ENCODE measurements around the gene OR5AP2. TPM values are rescaled to one million over a fixed set of nuclear protein-coding genes. Genes with fewer than 3 reads are reported as not detected.
A peak's percentile ranks its signal among the peaks of the same experiment; 100 is the strongest.

The OR5AP2 gene
- total RNA-seq, 2 donors from 2014 or later, result not detected

DNA sequence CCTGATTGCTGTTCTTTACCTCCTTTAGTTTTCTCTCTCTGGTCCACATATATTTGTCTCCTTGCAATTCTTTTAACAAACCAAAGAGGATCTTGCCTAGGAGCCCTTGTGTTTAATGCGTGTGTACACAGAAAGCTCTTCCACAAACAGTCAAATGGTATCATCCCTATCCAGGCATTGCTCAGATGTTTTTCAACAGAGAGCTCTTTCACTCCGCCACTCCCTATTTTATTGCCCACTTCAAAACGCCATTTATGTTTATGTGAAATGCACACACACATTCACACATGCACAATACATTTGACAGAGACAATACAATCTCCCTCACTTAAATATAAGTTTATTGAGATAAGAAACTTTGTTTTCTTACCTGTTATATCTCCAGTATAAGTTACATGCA, 4.7 kb downstream of the OR5AP2 start:
- ATAC-seq (ENCODE audit: insufficient number of reproducible peaks, low FRiP score, low read depth), result no peak
- no peak for DNase-seq (ENCODE audit: low spot score)
- Histone ChIP-seq H3K4me1 (ENCODE audit: control insufficient read depth in 1 of 2, low read depth in 2 of 2) (no peaks in the 10 kb centered on the region), H3K27me3 (replicated peaks; ENCODE audit: insufficient read depth) (no peaks in the 10 kb centered on the region), H3K4me3 (no peak overlapping the region), H3K9me3 (no peaks in the 10 kb centered on the region), H3K36me3 (no peaks in the 10 kb centered on the region), H3K27ac (no peak overlapping the region)
- TF ChIP-seq, protein P1, sequence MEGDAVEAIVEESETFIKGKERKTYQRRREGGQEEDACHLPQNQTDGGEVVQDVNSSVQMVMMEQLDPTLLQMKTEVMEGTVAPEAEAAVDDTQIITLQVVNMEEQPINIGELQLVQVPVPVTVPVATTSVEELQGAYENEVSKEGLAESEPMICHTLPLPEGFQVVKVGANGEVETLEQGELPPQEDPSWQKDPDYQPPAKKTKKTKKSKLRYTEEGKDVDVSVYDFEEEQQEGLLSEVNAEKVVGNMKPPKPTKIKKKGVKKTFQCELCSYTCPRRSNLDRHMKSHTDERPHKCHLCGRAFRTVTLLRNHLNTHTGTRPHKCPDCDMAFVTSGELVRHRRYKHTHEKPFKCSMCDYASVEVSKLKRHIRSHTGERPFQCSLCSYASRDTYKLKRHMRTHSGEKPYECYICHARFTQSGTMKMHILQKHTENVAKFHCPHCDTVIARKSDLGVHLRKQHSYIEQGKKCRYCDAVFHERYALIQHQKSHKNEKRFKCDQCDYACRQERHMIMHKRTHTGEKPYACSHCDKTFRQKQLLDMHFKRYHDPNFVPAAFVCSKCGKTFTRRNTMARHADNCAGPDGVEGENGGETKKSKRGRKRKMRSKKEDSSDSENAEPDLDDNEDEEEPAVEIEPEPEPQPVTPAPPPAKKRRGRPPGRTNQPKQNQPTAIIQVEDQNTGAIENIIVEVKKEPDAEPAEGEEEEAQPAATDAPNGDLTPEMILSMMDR (IDR thresholded peaks at IDR 0.05), result no peak

GRCh38 chr11:56636861-56637260, 5.4 kb downstream of the OR5AP2 start:
- Histone ChIP-seq H3K27ac (no peak overlapping the region), H3K27me3 (replicated peaks; ENCODE audit: insufficient read depth) (no peaks in the 10 kb centered on the region), H3K36me3 (no peaks in the 10 kb centered on the region), H3K4me3 (no peak overlapping the region), H3K9me3 (no peaks in the 10 kb centered on the region), H3K4me1 (ENCODE audit: control insufficient read depth in 1 of 2, low read depth in 2 of 2) (no peaks in the 10 kb centered on the region)
- no peak for DNase-seq (ENCODE audit: low spot score)
- TF ChIP-seq, protein P1 (IDR thresholded peaks at IDR 0.05), result no peak
- ATAC-seq (ENCODE audit: insufficient number of reproducible peaks, low FRiP score, low read depth), result no peak

GRCh38 chr11:56632329-56632728, 9.9 kb downstream of the OR5AP2 start:
- H3K4me1 ChIP-seq (ENCODE audit: control insufficient read depth in 1 of 2, low read depth in 2 of 2), result no peaks in the 10 kb centered on the region
- H3K36me3 ChIP-seq, result no peaks in the 10 kb centered on the region
- H3K27ac ChIP-seq, result no peak overlapping the region
- no peak overlapping the region for H3K4me3 ChIP-seq
- ATAC-seq (ENCODE audit: insufficient number of reproducible peaks, low FRiP score, low read depth) (no peak), DNase-seq (ENCODE audit: low spot score) (no peak)
- TF ChIP-seq, protein P1 (IDR thresholded peaks at IDR 0.05), result no peak
- H3K27me3 ChIP-seq (replicated peaks; ENCODE audit: insufficient read depth), result no peaks in the 10 kb centered on the region
- no peaks in the 10 kb centered on the region for H3K9me3 ChIP-seq

DNA sequence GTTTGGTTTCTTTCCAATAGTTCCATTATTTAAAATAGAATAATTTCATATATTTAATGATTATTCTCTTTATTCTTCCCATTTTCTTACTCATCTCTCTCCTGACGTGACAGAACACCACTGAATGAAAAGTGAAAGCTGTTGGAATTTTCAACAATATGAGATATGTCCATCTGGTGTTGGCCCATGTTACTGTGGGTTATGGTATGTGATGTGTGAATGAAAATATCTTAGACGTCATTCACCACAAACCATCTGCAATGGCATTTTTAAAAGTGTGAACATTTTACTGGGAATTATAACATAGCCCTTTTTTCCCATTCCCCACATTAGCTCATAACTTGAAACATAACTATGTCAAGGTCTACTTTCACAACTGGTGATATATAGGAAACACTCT, 16.3 kb downstream of the OR5AP2 start:
- no peak for DNase-seq (ENCODE audit: low spot score)
- H3K27me3 ChIP-seq (replicated peaks; ENCODE audit: insufficient read depth), result no peaks in the 10 kb centered on the region
- no peak for ATAC-seq (ENCODE audit: insufficient number of reproducible peaks, low FRiP score, low read depth)
- TF ChIP-seq, protein P1 (IDR thresholded peaks at IDR 0.05), result no peak
- peaks cover 0 to 4% of the 10 kb centered on the region in 2 donors for H3K4me1 ChIP-seq (ENCODE audit: control insufficient read depth in 1 of 2, low read depth in 2 of 2)
- no peak overlapping the region for H3K4me3 ChIP-seq
- no peaks in the 10 kb centered on the region for H3K9me3 ChIP-seq
- H3K36me3 ChIP-seq, result no peaks in the 10 kb centered on the region
- no peak overlapping the region for H3K27ac ChIP-seq

DNA sequence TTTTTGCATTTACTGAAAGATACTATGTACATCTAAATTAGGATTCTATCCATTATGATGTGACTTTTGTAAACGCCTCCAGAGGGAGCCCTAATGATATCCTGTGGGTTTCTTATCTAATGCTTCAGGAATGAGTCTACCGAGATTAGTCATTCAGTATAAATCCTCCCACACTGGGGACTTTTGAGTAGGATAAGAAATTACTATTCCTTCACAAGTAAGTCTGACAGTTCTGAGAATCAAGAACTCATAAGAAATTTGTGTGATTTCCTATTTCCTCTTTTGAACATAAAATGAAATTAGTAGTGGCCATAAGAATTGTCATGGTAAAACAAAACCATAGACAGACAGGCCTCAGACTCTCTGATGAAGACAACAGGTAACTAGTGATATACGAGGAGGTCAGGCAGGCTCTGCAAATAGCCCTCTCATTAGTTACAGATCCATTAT, 17.6 kb downstream of the OR5AP2 start:
- Histone ChIP-seq H3K4me3 (no peak overlapping the region), H3K4me1 (ENCODE audit: control insufficient read depth in 1 of 2, low read depth in 2 of 2) (peaks cover 0 to 4% of the 10 kb centered on the region in 2 donors), H3K9me3 (no peaks in the 10 kb centered on the region), H3K36me3 (no peaks in the 10 kb centered on the region), H3K27me3 (replicated peaks; ENCODE audit: insufficient read depth) (no peaks in the 10 kb centered on the region), H3K27ac (no peak overlapping the region)
- TF ChIP-seq, protein P1 (IDR thresholded peaks at IDR 0.05), result peak; percentile 31
- DNase-seq (ENCODE audit: low spot score) (no peak), ATAC-seq (ENCODE audit: insufficient number of reproducible peaks, low FRiP score, low read depth) (peak; percentile 81)

All from thoracic aorta (tissue), 2 donors.